Measurements from ENCODE around the gene ATP2A1.

GRCh38 chr16:28879841-28880588, 1.7 kb downstream of the ATP2A1 start:
- TF ChIP-seq CTCF (IDR thresholded peaks at IDR 0.05; ENCODE audit: low read depth, low read length): no peak
- no peak for TF ChIP-seq POLR2A (IDR thresholded peaks at IDR 0.05; ENCODE audit: extremely low read depth, insufficient read length)
- TF ChIP-seq MYC (IDR thresholded peaks at IDR 0.05; ENCODE audit: low read depth, low read length): no peak
- no peak for TF ChIP-seq MAX (IDR thresholded peaks at IDR 0.05; ENCODE audit: low read depth, low read length)
